ENCODE results near the gene NUP153.

NUP153 gene

GRCh38 chr6:17612048-17612447, 94.7 kb downstream of the NUP153 start:
- no peak overlapping the region for H3K27ac ChIP-seq
- TF ChIP-seq ZFX (IDR thresholded peaks at IDR 0.05) (no peak), CTCF (conservative IDR thresholded peaks at IDR 0.05) (no peak)

GRCh38 chr6:17610835-17611234, 95.9 kb downstream of the NUP153 start:
- no peak overlapping the region for H3K27ac ChIP-seq
- no peak for TF ChIP-seq ZFX (IDR thresholded peaks at IDR 0.05)
- TF ChIP-seq CTCF (conservative IDR thresholded peaks at IDR 0.05): no peak

GRCh38 chr6:17606606-17607005, 100.1 kb downstream of the NUP153 start:
- no peak overlapping the region for H3K27ac ChIP-seq
- TF ChIP-seq ZFX (IDR thresholded peaks at IDR 0.05): no peak
- TF ChIP-seq CTCF (conservative IDR thresholded peaks at IDR 0.05): no peak

GRCh38 chr6:17602888-17603287, 103.8 kb downstream of the NUP153 start:
- H3K27ac ChIP-seq: no peak overlapping the region
- TF ChIP-seq CTCF (conservative IDR thresholded peaks at IDR 0.05) (no peak), ZFX (IDR thresholded peaks at IDR 0.05) (no peak)

- H3K27ac ChIP-seq: peak overlapping the region; percentile 93
- TF ChIP-seq ZFX (IDR thresholded peaks at IDR 0.05) (no peak), CTCF (conservative IDR thresholded peaks at IDR 0.05) (no peak)
Observed at GRCh38 chr6:17601386-17601703, 105.4 kb downstream of the NUP153 start.

- H3K27ac ChIP-seq: peak overlapping the region; percentile 93
- TF ChIP-seq ZFX (IDR thresholded peaks at IDR 0.05) (peak; percentile 78), CTCF (conservative IDR thresholded peaks at IDR 0.05) (peak; percentile 9)
Observed at GRCh38 chr6:17600527-17601385, 106.0 kb downstream of the NUP153 start.

- H3K27ac ChIP-seq: peak within 1 kb of the TSS; percentile 93
- TF ChIP-seq CTCF (conservative IDR thresholded peaks at IDR 0.05) (peak; percentile 34), ZFX (IDR thresholded peaks at IDR 0.05) (no peak)
Observed at GRCh38 chr6:17599877-17600526, 106.7 kb downstream of the NUP153 start, which contains the start of gene FAM8A1. Gene FAM8A1, plus strand, starts transcription at chr6:17600302. Its CDS starts 108 bp downstream, at chr6:17600410.

Measured in C4-2B (cell line).